HepG2 (cell line): Measurements from ENCODE around the gene TMEM121. TPM values are rescaled to one million over a fixed set of nuclear protein-coding genes. Genes with fewer than 3 reads are reported as not detected.

Source experiments
- FOXO4 ChIP-seq: sonication (generic); formaldehyde crosslinking; conservative IDR thresholded peaks from 2 replicates; pipeline ENCODE4 v1.8.1; 2023; ENCODE audit warnings: missing genetic modification reagents
- HMG20A ChIP-seq: IDR thresholded peaks from 2 replicates; pipeline ENCODE4 v1.6.1; 2016; ENCODE audit warnings: borderline replicate concordance
- NRL ChIP-seq: sonication (generic); formaldehyde crosslinking; IDR thresholded peaks from 2 replicates; pipeline ENCODE4 v1.5.0; 2020; ENCODE audit warnings: missing genetic modification reagents, mild to moderate bottlenecking, moderate library complexity, borderline replicate concordance
- SNAPC4 ChIP-seq: sonication (generic); formaldehyde crosslinking; IDR thresholded peaks from 2 replicates; pipeline ENCODE4 v1.4.0; 2020; ENCODE audit warnings: mild to moderate bottlenecking, missing genetic modification reagents
- STAG1 ChIP-seq: sonication (generic); formaldehyde crosslinking; IDR thresholded peaks from 2 replicates; pipeline ENCODE4 v1.4.0; 2020; ENCODE audit warnings: missing genetic modification reagents
- THAP7 ChIP-seq: sonication (generic); formaldehyde crosslinking; IDR thresholded peaks from 2 replicates; pipeline ENCODE4 v1.8.1; 2023; ENCODE audit warnings: mild to moderate bottlenecking, missing genetic modification reagents
- ZBTB20 ChIP-seq: sonication (generic); formaldehyde crosslinking; IDR thresholded peaks from 2 replicates; pipeline ENCODE4 v1.8.1; 2023; ENCODE audit warnings: missing genetic modification reagents, low read depth, mild to moderate bottlenecking, borderline replicate concordance
- ZFX ChIP-seq: sonication (generic); formaldehyde crosslinking; IDR thresholded peaks from 2 replicates; pipeline ENCODE4 v1.4.0; 2020; ENCODE audit warnings: mild to moderate bottlenecking, low read depth, missing genetic modification reagents, moderate library complexity
- ZNF143 ChIP-seq: sonication (generic); formaldehyde crosslinking; IDR thresholded peaks from 2 replicates; pipeline ENCODE4 v1.4.0; 2020; ENCODE audit warnings: missing genetic modification reagents
- ZNF251 ChIP-seq: sonication (generic); formaldehyde crosslinking; IDR thresholded peaks from 2 replicates; pipeline ENCODE4 v1.9.0; 2021; ENCODE audit warnings: mild to moderate bottlenecking, missing genetic modification reagents
- ZNF331 ChIP-seq: sonication (generic); formaldehyde crosslinking; IDR thresholded peaks from 2 replicates; pipeline ENCODE4 v1.4.0; 2020; ENCODE audit warnings: missing genetic modification reagents
- ZNF616 ChIP-seq: sonication (generic); formaldehyde crosslinking; IDR thresholded peaks from 2 replicates; pipeline ENCODE4 v1.5.0; 2020; ENCODE audit warnings: low read depth, mild to moderate bottlenecking, missing genetic modification reagents
- ZNF704 ChIP-seq: sonication (generic); formaldehyde crosslinking; IDR thresholded peaks from 2 replicates; pipeline ENCODE4 v1.8.1; 2023; ENCODE audit warnings: mild to moderate bottlenecking, inconsistent platforms, moderate library complexity, missing genetic modification reagents, borderline replicate concordance
- ZNF772 ChIP-seq: sonication (generic); formaldehyde crosslinking; IDR thresholded peaks from 2 replicates; pipeline ENCODE4 v1.5.0; 2020; ENCODE audit warnings: mild to moderate bottlenecking, missing genetic modification reagents
- polyA plus RNA-seq, 8 experiments: library from polyadenylated mRNA; depleted of rRNA in 3 of 8; stranded (reverse) in 7 of 8; unstranded in 1 of 8; fragments of >200 nt; fragmentation: Illumina TruSeq in 4 of 8; extraction: Trizol in 4 of 8; gene quantifications; 2 replicates each; pipeline versions ENCODE4 v1.2.1 to v1.2.3, GENCODE V29; 2011 to 2016; ENCODE audit warnings: low read depth in 4 of 8, missing spikeins in 1 of 8, mixed read lengths in 1 of 8; ENCODE audit not compliant: insufficient read depth in 1 of 8
- total RNA-seq, 5 experiments: library from RNA; depleted of rRNA; stranded (reverse); fragments of >200 nt; fragmentation: Illumina TruSeq; extraction: Trizol; gene quantifications; 2 replicates each; pipeline ENCODE4 v1.2.3, GENCODE V29; 2016; ENCODE audit warnings: low read depth in 1 of 5

Gene TMEM121
- total and polyA plus RNA-seq, 2 of the 13 experiments (the other 11 are each of a cell fraction or from before 2014, with no cell fraction given): 6.6 to 19.0 TPM

GRCh38 chr14:105527826-105528585, 1.6 kb downstream of the TMEM121 start (continued):
- TF ChIP-seq ZNF143 (CRISPR knock-in tag) (0 out of 2 replicates have a peak, but pooled peaks have one; percentile 11), FOXO4 (CRISPR knock-in tag) (no peak), ZNF704 (CRISPR knock-in tag) (no peak), THAP7 (0 out of 2 replicates have a peak, but pooled peaks have one; percentile 60), ZNF251 (CRISPR knock-in tag) (no peak), NRL (CRISPR knock-in tag) (no peak), ZNF772 (CRISPR knock-in tag) (0 out of 2 replicates have a peak, but pooled peaks have one; percentile 50), ZFX (CRISPR knock-in tag) (peak; percentile 55), ZNF616 (CRISPR knock-in tag) (no peak), ZBTB20 (CRISPR knock-in tag) (no peak), STAG1 (CRISPR knock-in tag) (peak; percentile 92), HMG20A (no peak), ZNF331 (CRISPR knock-in tag) (peak; percentile 50; the same call in 1 of the 2 replicates), SNAPC4 (CRISPR knock-in tag) (no peak)
